Activated naive CD4-positive, alpha-beta T cell treated with anti-CD3 and anti-CD28 coated beads for 36 hours (primary cell): ENCODE data around the gene PKHD1. TPM values are rescaled to one million over a fixed set of nuclear protein-coding genes. Genes with fewer than 3 reads are reported as not detected.
A peak's percentile ranks its signal among the peaks of the same experiment; 100 is the strongest.

Experiments used
- CTCF ChIA-PET: fragments of 350-600 bp; sonication (Branson Sonifier 250); formaldehyde crosslinking; loops from one replicate; lab custom pipeline; 2021; ENCODE audit warnings: antibody characterized with exemption; lab: Charles Lee
- DNase-seq: peaks from one replicate; pipeline ENCODE4 v3.0.0-alpha.2; 2020
- H3K27ac Mint-ChIP-seq: one replicate; pipeline ENCODE4 v1.8.0; 2021; ENCODE audit warnings: mild to moderate bottlenecking, mixed read lengths
- H3K27me3 Mint-ChIP-seq: one replicate; pipeline ENCODE4 v1.8.0; 2021; ENCODE audit warnings: low read depth, mixed read lengths
- H3K36me3 Mint-ChIP-seq: one replicate; pipeline ENCODE4 v1.8.0; 2021; ENCODE audit warnings: low read depth, mixed read lengths
- H3K4me1 Mint-ChIP-seq: one replicate; pipeline ENCODE4 v1.8.0; 2021; ENCODE audit warnings: low read depth, mixed read lengths
- H3K4me3 Mint-ChIP-seq: one replicate; pipeline ENCODE4 v1.8.0; 2021; ENCODE audit warnings: mild to moderate bottlenecking, moderate library complexity, mixed read lengths
- H3K9me3 Mint-ChIP-seq: one replicate; pipeline ENCODE4 v1.8.0; 2021; ENCODE audit warnings: mixed read lengths
- intact Hi-C: fragments of 100-400 bp; cut with micrococcal nuclease; formaldehyde crosslinking; loops from one replicate; pipeline ENCODE4 v1.15.1; 2023
- total RNA-seq, 2 experiments: library from RNA; stranded (reverse); gene quantifications; one replicate each; pipeline ENCODE4 v1.2.3, GENCODE V29; 2021

PKHD1 gene
- total RNA-seq, 2 experiments from 2014 or later = not detected

DNA sequence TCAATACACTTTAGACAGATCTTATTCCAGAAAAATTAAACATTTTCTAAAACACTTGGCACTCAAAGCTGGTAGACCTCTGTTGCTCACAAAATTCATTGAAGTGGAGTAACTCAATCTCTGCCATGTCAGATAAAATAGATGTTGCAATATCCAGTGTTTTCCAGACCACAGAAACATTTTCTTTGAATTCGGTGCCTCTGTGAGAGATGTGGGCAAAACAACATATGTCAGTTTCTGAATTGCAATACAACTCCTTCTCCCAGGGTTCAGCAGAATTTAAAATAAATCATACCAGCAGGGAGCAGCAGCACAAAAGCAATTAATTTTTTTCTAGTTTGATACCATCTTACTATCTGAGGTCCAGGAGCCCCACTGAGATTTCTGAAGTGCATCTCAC is 11.3 kb upstream of the PKHD1 start:
- Mint-ChIP-seq H3K4me3 (no peak overlapping the region), H3K36me3 (peaks cover 2% of the 10 kb centered on the region), H3K27ac (no peak overlapping the region), H3K27me3 (peaks cover 21% of the 10 kb centered on the region), H3K9me3 (peaks cover 2% of the 10 kb centered on the region), H3K4me1 (no peaks in the 10 kb centered on the region)
- CTCF ChIA-PET = no interaction called here
- intact Hi-C loops = no loop called here
- DNase-seq = no peak

DNA sequence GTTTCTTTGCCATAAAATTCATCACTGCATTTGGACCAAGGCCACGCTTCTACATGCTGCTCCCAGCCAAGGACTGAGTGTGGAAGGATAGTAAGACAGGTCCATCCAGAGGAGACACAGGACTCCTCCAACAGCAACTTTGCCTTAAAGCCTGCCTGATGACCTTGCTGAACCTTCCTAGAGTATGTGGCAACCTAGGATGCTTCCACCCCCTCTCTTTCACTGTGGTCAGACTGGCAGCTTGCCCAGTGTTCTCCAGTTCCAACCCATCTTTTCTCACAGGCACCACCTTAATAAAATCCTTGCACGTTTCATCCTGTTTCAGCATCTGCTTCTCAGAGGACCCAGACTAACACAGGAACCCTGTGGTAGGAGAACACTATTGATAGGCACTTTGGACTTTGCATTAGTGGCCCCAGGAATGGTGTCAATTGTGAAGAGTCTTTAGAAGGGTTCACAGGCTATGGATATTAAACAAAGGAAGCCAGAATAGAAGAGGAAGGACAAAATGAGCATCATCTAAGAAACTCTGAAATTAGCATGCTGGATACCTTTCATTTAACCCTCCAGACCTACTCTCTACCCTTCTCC is 2.4 kb upstream of the PKHD1 start:
- Mint-ChIP-seq H3K9me3 (no peaks in the 10 kb centered on the region), H3K4me3 (no peak overlapping the region), H3K36me3 (no peaks in the 10 kb centered on the region), H3K4me1 (no peaks in the 10 kb centered on the region), H3K27me3 (no peaks in the 10 kb centered on the region), H3K27ac (no peak overlapping the region)
- DNase-seq = no peak
- CTCF ChIA-PET = interaction anchor here (0.6 kb wide), 1 partner anchor 63 kb away, joined by 3 read pairs; no protein-coding TSS in a partner anchor
- intact Hi-C loops = no loop called here

DNA sequence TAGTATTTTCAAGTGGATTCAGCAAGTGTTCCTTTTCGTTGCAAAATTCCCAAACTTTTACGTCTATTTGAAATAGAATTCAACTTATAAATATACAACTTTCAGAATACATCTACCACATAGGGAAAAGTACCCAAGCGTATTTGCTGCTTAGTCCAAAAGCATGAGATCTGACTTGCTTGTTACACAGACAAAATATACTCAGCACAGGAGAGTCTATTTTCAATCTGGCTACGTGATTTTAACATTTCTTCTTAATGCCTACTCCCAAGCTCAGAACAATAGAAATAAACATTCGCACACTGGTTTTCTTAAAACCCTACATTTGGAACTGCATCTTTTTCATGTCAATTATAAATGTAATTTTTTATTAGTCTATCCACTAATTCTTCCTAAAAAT is 672 bp downstream of the PKHD1 start:
- CTCF ChIA-PET = no interaction called here
- H3K9me3 Mint-ChIP-seq = no peaks in the 10 kb centered on the region
- H3K27me3 Mint-ChIP-seq = peaks cover 6% of the 10 kb centered on the region
- no peak for DNase-seq
- intact Hi-C loops = loop anchor here (1.0 to 2.0 kb wide), 2 partner anchors 76 to 177 kb away; no protein-coding TSS in a partner anchor
- no peaks in the 10 kb centered on the region for H3K4me1 Mint-ChIP-seq
- H3K4me3 Mint-ChIP-seq = no peak overlapping the region
- H3K36me3 Mint-ChIP-seq = no peaks in the 10 kb centered on the region
- H3K27ac Mint-ChIP-seq = no peak overlapping the region

DNA sequence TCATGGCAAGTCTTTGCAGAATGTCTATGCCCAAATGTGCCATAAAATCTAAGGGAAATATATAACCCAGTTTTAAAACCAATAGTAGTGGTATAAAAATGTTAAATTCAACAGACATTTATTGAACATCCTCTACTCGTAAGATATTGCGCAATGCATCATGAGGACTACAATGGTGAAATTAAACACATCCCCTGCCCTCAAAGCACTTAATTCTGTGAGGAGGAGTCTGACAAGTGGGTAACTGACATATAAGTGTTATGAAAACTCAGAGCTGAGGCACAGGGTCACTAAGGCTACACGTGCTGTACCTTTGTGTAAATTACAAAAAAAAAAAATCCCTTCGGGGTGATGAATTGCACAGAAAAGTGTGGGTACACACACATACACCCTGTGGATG is 6.2 kb downstream of the PKHD1 start:
- Mint-ChIP-seq H3K27ac (no peak overlapping the region), H3K36me3 (no peaks in the 10 kb centered on the region), H3K9me3 (no peaks in the 10 kb centered on the region), H3K4me3 (no peak overlapping the region), H3K4me1 (no peaks in the 10 kb centered on the region), H3K27me3 (peaks cover 6% of the 10 kb centered on the region)
- intact Hi-C loops = no loop called here
- no peak for DNase-seq
- CTCF ChIA-PET = no interaction called here

DNA sequence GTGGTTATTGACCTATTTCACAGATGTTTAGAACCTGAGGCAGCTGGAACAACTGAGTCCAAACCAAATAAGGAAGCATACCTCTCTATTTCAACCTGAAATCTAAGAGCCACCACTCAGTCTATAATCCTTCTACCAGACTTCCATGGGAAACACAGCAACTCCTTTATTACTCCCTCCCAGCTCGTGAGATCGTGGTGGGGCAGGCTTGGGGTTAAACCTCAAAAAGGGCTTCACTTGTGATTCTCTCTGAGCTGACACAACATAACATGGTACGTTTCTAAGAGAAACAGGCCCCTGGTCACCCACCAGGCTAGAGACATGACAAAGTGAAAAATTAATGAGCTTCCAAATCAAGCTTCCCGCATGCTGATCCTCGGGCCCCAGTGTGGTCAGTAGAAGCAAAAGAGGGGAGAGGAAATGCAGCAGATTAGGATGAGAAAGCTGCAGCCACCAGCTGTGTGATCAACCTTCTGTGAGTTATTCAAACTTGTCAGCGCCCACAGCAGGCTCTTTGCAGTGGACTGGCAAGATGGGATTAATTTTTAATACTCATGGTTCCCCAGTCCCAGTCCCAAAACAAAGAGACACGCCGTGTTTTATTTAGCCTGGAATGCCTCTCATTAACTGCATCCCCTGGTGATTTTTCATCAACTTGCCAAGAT is 9.3 kb downstream of the PKHD1 start:
- H3K27me3 Mint-ChIP-seq = peaks cover 14% of the 10 kb centered on the region
- CTCF ChIA-PET = no interaction called here

DNA sequence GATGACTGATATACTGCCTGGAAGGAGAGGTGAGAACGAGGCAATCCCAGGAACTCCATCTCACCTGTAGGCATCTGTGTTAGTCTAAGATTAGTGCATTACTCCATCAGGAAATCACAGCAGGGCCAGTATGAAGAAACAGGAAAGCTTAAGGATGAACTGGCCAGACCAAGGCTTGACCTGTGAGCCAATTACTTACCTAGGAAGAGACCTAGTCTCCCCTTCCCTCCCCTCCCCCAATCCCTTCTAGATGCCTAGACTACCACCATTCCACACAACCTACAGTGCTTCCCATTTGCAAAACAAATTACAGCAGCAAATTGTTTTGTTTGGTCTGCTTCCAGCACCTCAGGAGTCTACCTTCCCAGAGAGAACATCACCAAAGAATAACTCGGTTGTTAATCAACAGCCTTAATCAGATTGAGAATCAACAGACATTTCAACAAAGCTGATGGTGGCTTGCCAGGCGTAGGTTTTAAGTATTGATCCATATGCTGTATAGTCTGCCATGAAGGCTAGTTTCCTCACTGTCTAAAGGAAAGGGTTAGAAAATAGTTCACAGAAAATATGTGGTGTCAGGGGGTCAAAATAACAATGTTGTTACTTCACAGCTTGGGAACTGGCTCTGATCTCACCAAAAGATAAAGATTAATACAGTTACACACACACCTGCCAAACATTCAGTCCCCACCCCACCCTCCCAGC is 10.1 kb downstream of the PKHD1 start:
- CTCF ChIA-PET = interaction anchor here (1.5 kb wide), 1 partner anchor 118 kb away, joined by 3 read pairs; no protein-coding TSS in a partner anchor
- peaks cover 16% of the 10 kb centered on the region for H3K27me3 Mint-ChIP-seq
- H3K36me3 Mint-ChIP-seq = no peaks in the 10 kb centered on the region
- no peak overlapping the region for H3K27ac Mint-ChIP-seq
- H3K4me3 Mint-ChIP-seq = no peak overlapping the region
- no peak for DNase-seq
- intact Hi-C loops = loop anchor here (5.0 kb wide), 1 partner anchor 55 kb away; no protein-coding TSS in a partner anchor
- H3K4me1 Mint-ChIP-seq = no peaks in the 10 kb centered on the region
- no peaks in the 10 kb centered on the region for H3K9me3 Mint-ChIP-seq

More for the DNA sequence above, 9.3 kb downstream of the PKHD1 start:
- no peak for DNase-seq
- H3K4me1 Mint-ChIP-seq = no peaks in the 10 kb centered on the region
- intact Hi-C loops = loop anchor here (5.0 kb wide), 1 partner anchor 54 kb away; no protein-coding TSS in a partner anchor
- no peaks in the 10 kb centered on the region for H3K36me3 Mint-ChIP-seq
- H3K9me3 Mint-ChIP-seq = no peaks in the 10 kb centered on the region
- H3K27ac Mint-ChIP-seq = no peak overlapping the region
- no peak overlapping the region for H3K4me3 Mint-ChIP-seq

DNA sequence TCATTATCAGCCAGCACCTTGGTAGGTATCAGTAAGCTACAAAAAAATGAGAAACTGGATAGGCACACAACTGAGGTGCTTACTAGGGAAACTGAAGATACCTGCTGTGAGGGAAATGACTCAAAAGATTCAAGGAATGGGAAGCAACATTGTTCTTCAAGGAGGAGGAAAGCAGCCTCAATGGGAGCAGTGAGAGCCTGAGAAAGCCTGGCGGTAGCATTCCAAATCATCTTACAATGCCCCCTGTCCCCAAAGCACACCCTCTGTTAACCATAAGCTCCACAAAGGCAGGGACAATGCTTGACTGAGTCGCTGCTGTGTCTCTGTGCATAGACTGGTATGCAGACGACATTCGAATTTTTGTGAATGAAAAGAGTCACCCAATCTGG is 10.6 kb downstream of the PKHD1 start:
- CTCF ChIA-PET = interaction anchor here (1.5 kb wide), 1 partner anchor 117 kb away, joined by 3 read pairs; no protein-coding TSS in a partner anchor
- Mint-ChIP-seq H3K27me3 (peaks cover 18% of the 10 kb centered on the region), H3K36me3 (no peaks in the 10 kb centered on the region), H3K9me3 (no peaks in the 10 kb centered on the region), H3K4me3 (no peak overlapping the region), H3K4me1 (no peaks in the 10 kb centered on the region), H3K27ac (no peak overlapping the region)
- DNase-seq = no peak
- intact Hi-C loops = loop anchor here (5.0 kb wide), 1 partner anchor 56 kb away; no protein-coding TSS in a partner anchor

DNA sequence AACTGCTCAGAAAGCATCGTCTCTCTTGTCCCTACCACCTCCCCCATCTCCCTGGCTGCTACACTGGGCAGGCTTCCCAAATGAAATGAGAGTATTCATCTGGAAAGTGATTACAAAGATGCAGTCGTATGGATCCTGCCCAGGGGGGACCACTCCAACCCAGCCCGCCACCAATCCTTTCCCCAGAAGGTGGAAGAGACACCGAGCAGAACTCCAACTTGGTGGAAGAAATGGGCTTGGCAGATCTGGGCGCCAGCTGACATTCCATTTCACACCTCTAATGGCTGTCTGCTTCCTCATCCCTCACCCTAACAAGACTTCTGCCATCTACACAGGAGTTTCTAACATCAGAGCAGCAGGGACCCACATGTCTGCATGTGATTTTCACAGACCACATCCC is 12.7 kb downstream of the PKHD1 start:
- CTCF ChIA-PET = interaction anchor here (1.7 kb wide), 1 partner anchor 26 kb away, joined by 4 read pairs; no protein-coding TSS in a partner anchor
- intact Hi-C loops = loop anchor here (5.0 kb wide), 1 partner anchor 58 kb away; no protein-coding TSS in a partner anchor
- DNase-seq = no peak
- H3K4me3 Mint-ChIP-seq = no peak overlapping the region
- H3K36me3 Mint-ChIP-seq = no peaks in the 10 kb centered on the region
- no peak overlapping the region for H3K27ac Mint-ChIP-seq
- H3K4me1 Mint-ChIP-seq = no peaks in the 10 kb centered on the region
- H3K27me3 Mint-ChIP-seq = peaks cover 19% of the 10 kb centered on the region
- no peaks in the 10 kb centered on the region for H3K9me3 Mint-ChIP-seq

DNA sequence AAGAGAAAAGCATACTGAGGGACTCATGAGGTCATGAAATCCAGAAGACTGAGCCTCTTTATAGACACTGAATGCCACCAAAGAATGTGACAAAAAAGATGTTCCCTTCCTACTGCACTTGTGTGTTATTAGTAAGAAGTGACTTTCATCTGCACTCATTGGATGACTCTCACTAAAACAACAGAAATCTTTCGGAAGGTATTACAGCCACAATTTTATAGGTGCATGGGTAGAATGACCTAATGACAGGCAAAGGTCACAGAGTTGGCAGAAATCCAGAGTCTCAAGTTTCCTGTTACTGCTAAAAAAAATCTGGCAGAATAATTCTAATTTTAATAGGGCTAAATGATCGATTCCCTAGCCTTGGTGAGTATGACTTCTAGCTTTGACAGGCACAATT is 13.3 kb downstream of the PKHD1 start:
- no peak for DNase-seq
- CTCF ChIA-PET = no interaction called here
- Mint-ChIP-seq H3K27me3 (peaks cover 19% of the 10 kb centered on the region), H3K27ac (no peak overlapping the region), H3K4me1 (no peaks in the 10 kb centered on the region), H3K36me3 (no peaks in the 10 kb centered on the region), H3K9me3 (no peaks in the 10 kb centered on the region), H3K4me3 (no peak overlapping the region)
- intact Hi-C loops = no loop called here

DNA sequence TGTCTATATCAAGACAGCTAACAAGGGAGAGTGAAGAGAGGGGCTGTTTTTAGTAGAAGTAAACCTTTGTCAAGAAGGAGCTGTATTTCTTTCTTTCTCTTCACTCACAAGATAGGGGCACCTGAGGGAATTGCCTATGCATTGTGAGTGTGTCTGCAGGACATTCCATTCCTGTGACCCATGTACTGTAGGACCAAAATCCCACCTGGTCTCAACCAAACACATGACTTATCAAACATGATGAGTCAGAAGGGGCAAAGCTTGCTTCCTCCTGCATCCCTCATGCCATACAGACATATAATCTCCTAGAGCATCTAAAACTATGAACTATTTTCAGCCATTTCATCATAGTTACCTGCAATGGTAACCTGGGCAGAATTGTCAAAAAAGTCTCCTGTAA is 21.8 kb downstream of the PKHD1 start:
- no peaks in the 10 kb centered on the region for H3K27me3 Mint-ChIP-seq
- intact Hi-C loops = no loop called here
- DNase-seq = no peak
- CTCF ChIA-PET = interaction anchor here (0.6 to 0.8 kb wide), 2 partner anchors 12 to 47 kb away, joined by 3 to 4 read pairs; no protein-coding TSS in a partner anchor
- H3K27ac Mint-ChIP-seq = no peak overlapping the region
- no peaks in the 10 kb centered on the region for H3K9me3 Mint-ChIP-seq
- H3K4me3 Mint-ChIP-seq = no peak overlapping the region
- peaks cover 10% of the 10 kb centered on the region for H3K4me1 Mint-ChIP-seq
- H3K36me3 Mint-ChIP-seq = no peaks in the 10 kb centered on the region

DNA sequence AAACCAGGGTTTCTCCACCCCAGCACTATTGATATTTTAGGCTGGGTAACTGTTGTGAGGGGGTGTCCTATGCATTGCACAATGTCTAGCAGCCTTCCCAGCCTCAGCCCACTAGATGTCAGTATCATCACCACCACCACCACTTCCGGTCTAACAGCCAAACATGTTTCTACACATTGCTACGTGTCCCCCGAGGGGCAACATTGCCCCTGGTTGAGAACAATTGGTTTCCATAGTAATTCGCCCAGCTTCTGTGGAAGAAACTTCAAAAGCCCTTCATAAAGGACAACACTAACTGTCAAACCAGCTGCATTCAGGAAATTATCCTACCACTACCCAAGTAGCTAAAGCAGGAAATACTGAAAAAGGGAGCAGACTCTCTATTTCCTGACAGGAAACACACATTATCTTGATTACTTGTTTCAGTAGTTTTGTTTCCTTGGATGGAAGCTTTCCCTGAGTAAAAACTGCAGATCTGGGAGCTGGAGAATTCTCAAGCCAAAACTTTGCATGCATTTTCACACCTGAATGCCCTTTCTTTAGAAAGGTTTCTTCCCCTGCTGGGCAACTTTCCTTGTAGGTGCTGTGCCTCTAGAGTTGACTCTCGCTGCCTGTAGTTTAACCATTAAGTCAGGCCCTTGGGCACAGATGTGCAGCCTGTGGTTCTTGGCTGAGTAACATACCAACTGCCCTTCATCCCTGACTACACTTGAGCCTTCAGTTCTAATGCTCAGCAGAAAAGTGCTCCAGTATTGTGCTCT is 23.6 kb downstream of the PKHD1 start:
- no peaks in the 10 kb centered on the region for H3K36me3 Mint-ChIP-seq
- intact Hi-C loops = loop anchor here (1.0 to 5.0 kb wide), 6 partner anchors 79 to 334 kb away; no protein-coding TSS in a partner anchor
- DNase-seq = peak; percentile 76
- no peaks in the 10 kb centered on the region for H3K27me3 Mint-ChIP-seq
- H3K27ac Mint-ChIP-seq = peak overlapping the region; percentile 72
- CTCF ChIA-PET = interaction anchor here (0.6 to 8.2 kb wide), 17 partner anchors 9 to 279 kb away, joined by 3 to 55 read pairs (median 4); no protein-coding TSS in a partner anchor
- no peaks in the 10 kb centered on the region for H3K9me3 Mint-ChIP-seq
- H3K4me1 Mint-ChIP-seq = peaks cover 10% of the 10 kb centered on the region
- H3K4me3 Mint-ChIP-seq = peak overlapping the region; percentile 20
